ENCODE measurements around the gene FBL.
"Not testable (repeated sequence)": the region's sequence is repeated elsewhere in the genome, so short reads cannot be mapped to it uniquely, and the experiment has no call there.

FBL gene

GRCh38 chr19:39845933-39846677 lies at the start of gene FBL:
Gene FBL, minus strand, starts transcription at chr19:39846379. Its CDS starts 79 bp downstream, at chr19:39846300.
- peak; percentile 54 for DNase-seq

GRCh38 chr19:39895096-39895495 lies 48.9 kb upstream of the FBL start:
- DNase-seq = not testable (repeated sequence)

DNA sequence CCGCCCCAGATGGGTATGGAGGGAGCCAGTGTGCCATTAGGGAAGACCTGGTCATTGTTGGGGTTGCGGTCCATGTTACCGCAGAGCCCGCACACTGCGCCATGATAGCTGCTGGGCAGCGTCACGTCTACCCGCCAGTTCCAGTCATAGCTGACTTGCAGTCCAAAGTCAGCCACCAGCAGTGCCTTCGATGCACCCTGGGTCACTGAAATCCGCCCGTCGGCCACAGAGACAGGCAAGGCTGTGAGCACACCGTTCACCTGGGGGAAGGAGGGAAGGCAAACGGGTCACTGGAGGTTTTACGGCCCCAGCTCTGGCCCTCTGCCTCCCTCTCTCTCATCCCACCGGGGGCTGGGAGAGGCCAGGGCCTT lies 48.0 kb upstream of the FBL start:
- DNase-seq = not testable (repeated sequence)

DNA sequence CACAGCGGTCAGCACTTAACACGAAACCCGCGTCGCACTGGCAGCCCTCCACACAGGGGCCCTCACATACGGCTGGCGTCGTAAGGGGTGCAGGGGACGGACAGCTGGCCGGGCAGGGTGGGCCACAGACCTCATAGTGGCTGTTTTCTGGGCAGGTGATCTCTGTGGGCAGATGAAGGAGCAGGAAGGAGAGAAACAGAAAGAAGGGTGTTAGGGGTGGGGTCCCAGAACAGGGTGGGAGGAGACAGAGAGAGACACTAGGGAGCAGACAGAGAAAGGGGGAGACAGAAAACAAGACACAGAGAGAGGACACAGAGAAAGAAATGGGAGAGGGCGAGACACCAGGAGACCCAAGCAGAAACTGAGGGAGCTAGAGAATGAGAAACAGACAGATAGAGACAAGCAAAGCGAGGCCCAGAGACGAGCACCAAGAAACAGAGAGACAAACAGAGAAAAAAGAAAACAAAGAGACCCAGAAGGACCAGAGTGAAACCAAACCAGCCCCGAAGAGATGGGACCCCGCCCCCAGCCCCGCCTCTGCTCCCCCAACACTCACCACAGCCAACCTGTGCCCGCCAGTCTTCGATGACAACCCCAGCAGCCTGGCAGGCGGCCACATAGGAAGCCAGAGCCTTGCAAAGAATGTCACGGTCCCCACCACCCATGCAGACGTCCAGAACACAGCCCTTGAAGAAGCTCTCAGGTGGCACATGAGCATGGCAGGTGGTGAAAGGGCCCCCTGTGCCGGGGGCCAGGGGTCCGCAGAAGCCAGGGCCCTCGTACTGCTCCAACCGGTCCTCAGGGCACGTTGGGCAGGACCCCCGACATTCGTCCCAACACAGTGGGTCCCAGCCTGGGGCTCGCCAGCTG lies 47.4 kb upstream of the FBL start:
- not testable (repeated sequence) for DNase-seq

DNA sequence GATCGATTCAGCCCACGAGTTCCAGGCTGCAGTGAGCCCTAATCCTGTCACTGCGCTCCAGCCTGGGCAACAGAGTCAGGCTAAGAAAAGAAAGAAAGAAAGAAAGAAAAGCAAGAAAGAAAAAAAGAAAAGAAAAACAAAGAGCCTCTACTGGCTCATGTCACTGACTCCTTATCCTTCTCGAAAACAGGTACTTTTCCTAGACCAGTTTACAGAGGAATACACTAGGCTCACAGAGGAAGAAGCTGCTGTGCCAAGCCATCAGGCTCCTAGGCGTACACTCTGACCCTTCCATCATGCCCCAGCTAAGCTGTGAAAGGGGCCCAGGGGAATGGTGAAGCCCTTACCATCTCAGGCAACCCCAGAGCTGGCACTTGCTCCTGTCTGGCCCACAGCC lies 46.3 kb upstream of the FBL start:
- not testable (repeated sequence) for DNase-seq

DNA sequence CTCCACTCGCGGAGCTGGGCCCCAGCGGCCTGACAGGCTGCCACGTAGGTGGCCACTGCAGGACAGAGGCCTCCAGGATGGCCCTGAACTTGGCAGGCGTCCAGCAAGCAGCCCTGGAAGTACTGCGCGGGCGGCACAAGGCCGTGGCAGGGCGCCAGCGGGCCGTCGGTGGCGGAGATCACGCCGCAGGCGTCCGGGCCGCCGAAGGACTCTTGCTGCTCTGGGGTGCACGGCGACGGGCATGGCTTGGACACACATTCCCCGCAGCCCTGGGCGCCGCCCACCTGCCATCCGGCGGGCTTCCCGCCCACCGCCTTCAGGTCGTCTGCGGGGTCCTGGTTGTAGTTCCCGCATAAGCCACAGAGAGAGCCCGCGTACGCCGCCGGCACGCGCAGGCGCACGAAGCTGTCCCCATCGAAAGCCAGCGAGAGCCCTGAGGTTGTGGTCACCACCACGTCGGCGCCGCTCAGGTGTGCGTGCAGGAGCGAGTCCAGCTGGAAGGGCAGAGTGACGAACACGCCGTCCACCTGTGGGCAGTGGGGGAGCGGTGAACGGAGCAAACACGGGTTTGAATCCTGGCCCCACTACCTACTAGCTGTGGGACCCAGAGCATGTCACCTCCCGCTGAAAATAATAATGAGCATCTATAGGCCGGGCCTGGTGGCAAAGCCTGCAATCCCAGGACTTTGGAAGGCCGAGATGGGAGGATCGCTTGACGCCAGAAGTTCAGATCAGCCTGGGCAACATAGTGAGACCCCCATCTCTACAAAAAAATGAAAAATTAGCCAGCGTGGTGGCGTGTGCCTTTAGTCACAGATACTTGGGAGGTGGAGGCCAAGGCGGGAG lies 45.7 kb upstream of the FBL start:
- DNase-seq = not testable (repeated sequence)

DNA sequence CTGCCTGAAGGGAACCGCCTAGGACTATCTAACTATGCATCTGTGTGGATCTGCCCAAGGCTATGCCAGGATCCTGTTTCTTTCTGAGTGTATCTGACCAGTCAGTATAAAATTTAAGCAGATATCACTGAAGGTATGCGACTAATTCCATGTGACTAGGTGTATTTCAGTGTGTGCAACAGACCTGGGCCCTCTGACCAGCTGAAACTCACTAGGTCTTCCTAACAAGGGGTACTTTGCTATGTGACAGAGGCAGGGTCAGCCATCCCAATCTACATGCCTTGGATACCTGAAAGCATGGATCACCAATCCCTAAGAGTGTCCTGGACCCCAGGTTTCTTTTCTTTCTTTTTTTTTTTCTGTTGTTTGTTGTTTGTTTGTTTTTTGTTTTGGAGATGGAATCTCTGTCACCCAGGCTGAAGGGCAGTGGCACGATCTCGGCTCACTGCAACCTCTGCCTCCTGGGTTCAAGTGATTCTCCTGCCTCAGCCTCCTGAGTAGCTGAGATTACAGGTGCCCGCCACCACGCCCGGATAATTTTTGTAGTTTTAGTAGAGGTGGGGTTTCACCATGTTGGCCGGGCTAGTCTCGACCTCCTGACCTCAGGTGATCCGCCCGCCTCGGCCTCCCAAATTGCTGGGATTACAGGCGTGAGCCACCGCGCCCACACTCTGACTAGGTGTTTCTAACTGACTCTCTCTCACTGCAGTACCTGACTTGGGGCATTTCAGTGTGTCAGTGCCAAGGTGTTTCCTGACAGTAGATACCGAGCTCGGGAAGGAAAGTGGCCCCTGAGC lies 44.8 kb upstream of the FBL start:
- no peak for DNase-seq

- not testable (repeated sequence) for DNase-seq
These were observed 43.9 kb upstream of the FBL start for GRCh38 chr19:39889872-39890754.

DNA sequence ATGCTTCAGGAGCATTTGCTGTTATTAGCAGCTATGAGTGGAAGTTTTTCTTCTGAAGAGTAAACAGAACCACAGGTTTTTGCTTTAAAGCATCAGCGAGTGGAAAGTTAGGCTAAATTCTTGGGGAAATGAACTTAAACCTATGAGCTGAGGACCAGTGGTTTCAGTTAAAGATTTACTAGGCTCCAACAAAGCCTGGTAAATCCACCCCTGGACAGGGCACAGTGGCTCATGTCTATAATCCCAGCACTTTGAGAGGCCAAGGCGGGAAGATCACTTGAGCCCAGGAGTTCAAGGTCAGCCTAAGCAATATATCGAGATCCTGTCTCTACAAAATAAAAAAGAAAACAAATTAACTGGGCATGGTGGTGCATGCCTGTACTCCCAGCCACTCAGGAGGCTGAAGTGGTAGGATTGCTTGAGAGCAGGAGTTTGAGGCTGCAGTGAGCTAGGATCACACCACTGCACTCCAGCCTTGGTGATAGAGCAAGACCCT lies 41.3 kb upstream of the FBL start:
- DNase-seq = not testable (repeated sequence)

DNA sequence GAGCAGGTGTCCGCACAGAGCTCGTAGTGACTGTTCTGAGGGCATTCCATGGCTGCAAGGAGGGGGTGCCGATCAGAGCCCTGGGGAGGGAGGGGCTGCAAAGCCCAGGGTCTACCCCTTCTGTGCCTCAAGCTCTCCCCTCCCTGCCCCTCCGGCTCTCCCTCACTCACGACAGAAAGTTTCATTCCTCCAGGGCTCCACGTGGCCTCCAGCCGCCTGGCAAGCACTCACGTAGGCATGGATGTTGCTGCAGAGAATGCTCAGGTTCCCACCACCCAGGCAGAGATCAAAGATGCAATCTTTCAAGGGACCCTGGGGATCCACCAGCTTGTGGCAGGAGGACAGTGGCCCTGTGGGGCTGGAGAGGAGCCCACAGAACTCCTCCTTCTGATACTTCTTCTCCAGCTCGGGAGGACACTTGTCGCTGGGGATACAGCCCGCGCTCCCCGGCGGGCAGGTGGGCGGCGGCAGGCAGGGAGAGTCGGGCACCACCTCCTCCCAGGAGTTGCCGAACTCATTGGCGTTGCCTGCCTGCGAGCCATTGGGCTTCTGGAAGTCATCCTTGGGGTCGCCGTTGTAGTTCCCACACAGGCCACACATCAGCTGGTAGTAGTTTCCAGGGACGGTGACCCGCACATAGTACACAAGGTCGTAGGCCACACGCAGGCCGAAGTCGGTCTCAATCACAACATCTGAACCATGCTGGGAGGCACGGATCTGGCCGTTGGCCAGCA lies 39.8 kb upstream of the FBL start:
- not testable (repeated sequence) for DNase-seq

DNA sequence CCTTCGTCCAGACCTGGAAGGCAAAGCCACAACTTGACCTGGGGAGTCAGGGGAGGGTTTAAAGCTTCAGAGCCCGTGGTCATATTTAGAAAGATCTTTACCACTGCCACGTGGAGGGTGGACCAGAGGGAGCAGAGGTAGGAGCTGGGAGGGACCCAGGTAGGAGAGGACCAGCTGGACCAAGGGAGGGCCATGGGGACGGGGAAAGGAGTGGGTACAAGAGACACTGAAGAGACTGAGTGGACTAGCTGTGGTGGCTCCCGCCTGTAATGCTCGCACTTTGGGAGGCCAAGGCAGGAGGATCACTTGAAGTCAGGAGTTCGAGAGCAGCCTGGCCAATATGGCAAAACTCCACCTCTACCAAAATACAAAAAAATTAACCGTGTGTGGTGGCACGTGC lies 38.5 kb upstream of the FBL start:
- not testable (repeated sequence) for DNase-seq

GRCh38 chr19:39882645-39883044 lies 36.5 kb upstream of the FBL start:
- DNase-seq = not testable (repeated sequence)

GRCh38 chr19:39881495-39882110 lies 35.4 kb upstream of the FBL start:
- DNase-seq = not testable (repeated sequence)

DNA sequence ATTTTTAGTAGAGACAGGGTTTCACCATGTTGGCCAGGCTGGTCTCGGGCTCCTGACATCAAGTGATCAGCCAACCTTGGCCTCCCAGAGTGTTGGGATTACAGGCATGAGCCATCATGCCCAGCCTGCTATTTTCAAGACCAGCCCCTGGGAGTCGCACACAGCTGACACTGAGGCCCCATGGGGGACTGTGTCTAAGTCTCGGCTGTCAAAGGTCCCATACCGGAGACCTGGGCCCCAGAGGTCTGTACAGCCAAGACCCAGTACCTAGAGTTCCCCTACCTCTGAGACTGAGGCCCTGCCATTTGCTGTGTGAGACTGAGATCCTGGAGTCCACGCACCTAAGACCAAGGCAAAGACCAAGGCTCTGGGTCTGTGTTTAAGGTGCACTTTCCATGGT lies 34.1 kb upstream of the FBL start:
- DNase-seq = not testable (repeated sequence)

- DNase-seq = not testable (repeated sequence)
These were observed 33.6 kb upstream of the FBL start for GRCh38 chr19:39879796-39880195.

DNA sequence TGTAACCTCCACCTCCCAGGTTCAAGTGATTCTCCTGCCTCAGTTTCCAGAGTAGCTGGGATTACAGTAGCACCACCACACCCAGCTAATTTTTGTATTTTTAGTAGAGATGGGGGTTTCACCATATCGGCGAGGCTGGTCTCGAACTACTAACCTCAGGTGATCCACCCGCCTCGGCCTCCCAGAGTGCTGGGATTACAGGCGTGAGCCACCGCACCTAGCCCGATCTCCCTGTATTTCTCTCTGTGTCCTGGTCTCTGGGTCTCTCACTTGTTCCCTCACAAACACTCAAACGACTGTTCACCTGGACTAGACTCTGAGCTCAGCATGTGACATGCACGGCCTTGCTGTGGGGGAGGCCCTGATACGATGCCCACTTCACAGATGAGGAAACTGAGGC lies 32.7 kb upstream of the FBL start:
- not testable (repeated sequence) for DNase-seq

GRCh38 chr19:39878398-39878797 lies 32.2 kb upstream of the FBL start:
- no peak for DNase-seq

DNA sequence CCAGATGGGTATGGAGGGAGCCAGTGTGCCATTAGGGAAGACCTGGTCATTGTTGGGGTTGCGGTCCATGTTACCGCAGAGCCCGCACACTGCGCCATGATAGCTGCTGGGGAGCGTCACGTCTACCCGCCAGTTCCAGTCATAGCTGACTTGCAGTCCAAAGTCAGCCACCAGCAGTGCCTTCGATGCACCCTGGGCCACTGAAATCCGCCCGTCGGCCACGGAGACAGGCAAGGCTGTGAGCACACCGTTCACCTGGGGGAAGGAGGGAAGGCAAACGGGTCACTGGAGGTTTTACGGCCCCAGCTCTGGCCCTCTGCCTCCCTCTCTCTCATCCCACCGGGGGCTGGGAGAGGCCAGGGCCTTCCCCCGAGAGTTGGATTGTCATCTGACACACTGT lies 31.8 kb upstream of the FBL start:
- not testable (repeated sequence) for DNase-seq

DNA sequence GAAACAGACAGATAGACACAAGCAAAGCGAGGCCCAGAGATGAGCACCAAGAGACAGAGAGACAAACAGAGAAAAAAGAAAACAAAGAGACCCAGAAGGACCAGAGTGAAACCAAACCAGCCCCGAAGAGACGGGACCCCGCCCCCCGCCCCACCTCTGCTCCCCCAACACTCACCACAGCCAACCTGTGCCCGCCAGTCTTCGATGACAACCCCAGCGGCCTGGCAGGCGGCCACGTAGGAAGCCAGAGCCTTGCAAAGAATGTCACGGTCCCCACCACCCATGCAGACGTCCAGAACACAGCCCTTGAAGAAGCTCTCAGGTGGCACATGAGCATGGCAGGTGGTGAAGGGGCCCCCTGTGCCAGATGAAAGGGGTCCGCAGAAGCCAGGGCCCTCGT lies 31.3 kb upstream of the FBL start:
- not testable (repeated sequence) for DNase-seq

DNA sequence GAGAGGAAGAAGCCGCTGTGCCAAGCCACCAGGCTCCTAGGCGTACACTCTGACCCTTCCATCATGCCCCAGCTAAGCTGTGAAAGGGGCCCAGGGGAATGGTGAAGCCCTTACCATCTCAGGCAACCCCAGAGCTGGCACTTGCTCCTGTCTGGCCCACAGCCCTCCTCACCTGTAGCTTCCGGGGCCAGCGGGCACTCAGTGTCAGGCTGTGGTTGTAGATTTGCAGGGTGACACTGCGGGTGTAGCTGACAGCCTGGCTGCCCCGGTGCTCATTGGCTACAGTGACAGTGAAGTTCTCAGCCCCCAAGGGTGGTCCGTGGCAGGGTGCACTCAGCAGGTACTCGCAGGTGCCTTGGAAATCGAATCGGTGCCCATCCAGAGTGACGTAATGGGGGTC lies 30.3 kb upstream of the FBL start:
- not testable (repeated sequence) for DNase-seq
